Mammary epithelial cell (primary cell): Measurements from ENCODE around the gene ASCC2.

Experiments used
- CTCF ChIP-seq, 2 donors: IDR thresholded peaks in 1 of 2; conservative IDR thresholded peaks in 1 of 2; 2 replicates each; pipeline ENCODE4 v1.5.1; 2011 to 2012; ENCODE audit warnings: inconsistent platforms in 2 of 2, low read length in 2 of 2, mild to moderate bottlenecking in 2 of 2, control low read depth in 1 of 2, low read depth in 1 of 2; ENCODE audit not compliant: insufficient read depth in 1 of 2; ENCODE audit errors: extremely low read depth in 1 of 2
- EZH2 ChIP-seq: IDR thresholded peaks from 2 replicates; pipeline ENCODE4 v1.6.1; 2012; ENCODE audit warnings: low read length, inconsistent platforms, borderline replicate concordance

DNA sequence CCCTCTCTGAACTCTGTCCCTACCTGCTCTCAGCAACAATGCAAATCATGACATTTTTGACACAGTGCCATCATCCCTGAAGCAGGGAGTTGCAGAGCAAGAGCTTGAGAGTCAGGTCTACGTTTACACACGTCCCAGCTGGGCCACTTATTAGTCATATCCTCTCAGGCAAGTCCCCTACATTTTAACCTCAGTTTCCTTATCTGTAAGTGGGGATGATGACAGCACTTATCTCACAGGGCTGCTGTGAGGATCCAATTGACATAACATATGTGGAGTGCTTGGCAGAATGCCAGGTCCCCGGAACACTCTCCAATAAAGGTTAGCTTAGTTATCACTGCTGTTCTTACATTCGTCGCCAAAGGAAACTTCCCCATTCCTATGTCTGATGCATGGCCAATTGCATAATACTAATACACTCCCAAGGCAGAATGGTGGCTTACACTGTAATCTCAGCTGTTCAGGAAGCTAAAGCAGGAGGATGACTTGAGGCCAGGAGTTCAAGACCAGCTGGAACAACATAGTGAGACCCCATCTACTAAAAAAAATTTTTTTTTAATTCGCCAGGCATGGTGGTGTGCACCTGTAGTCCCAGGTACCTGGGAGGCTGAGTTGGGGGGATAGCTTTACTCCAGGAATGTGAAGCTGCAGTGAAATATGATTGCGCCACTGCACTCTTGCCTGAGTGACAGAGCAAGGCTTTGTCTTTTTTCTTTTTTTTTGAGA is 16.6 kb downstream of the ASCC2 start:
- TF ChIP-seq CTCF (conservative IDR thresholded peaks at IDR 0.05 in 1 of 2, IDR thresholded peaks at IDR 0.05 in 1 of 2; ENCODE audit: extremely low read depth in 1 of 2, insufficient read depth in 1 of 2, low read depth in 1 of 2, low read length in 2 of 2), result no peak
- no peak for TF ChIP-seq EZH2
